GM19455 (cell line): ENCODE results near the gene SLC12A5.

Source experiments
- ATAC-seq: cut with Tn5 transposase; IDR thresholded peaks from one replicate; pipeline ENCODE4 v1.9.1; 2021; ENCODE audit not compliant: unreplicated experiment

Gene SLC12A5

DNA sequence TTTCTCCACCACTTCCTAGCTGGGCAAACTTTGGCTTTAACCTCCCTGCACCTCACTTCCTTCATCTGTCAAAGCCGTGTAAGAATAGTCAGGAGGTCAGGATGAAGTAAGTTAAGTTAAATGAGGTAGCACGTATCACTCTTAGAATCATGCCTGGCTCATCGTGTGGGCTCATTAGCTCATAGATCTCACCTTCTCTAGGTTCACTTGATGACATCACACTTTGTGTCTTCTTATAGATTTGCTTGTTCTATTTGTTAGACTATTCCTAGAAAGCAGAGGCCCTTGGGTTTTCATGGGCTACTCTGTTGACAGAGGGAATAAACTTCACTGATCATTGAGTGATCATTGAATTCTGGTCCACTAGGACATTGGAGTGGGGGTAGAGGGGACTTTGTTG is 72.9 kb downstream of the SLC12A5 start:
- no peak for ATAC-seq

GRCh38 chr20:46102940-46103339 is 73.9 kb downstream of the SLC12A5 start:
- ATAC-seq, result no peak

DNA sequence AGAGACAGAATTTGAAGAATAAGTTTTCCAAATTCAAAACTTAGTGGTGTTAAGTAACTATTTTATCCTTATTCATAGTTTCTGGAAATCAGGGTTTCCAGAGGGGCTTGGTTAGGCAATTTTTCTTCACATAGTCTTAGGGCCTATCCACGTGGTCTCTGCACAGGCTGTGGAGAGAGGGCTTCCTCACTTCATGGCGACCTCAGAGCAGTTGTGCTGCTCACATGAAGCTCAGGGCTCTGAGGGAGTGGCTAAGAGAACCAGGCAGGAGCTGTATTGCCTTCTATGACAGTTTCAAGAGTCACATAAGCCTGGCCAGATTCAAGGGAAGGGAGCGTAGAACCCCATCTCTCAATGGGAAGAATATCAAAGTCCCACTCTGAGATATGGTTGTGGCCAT is 75.2 kb downstream of the SLC12A5 start:
- ATAC-seq, result no peak

DNA sequence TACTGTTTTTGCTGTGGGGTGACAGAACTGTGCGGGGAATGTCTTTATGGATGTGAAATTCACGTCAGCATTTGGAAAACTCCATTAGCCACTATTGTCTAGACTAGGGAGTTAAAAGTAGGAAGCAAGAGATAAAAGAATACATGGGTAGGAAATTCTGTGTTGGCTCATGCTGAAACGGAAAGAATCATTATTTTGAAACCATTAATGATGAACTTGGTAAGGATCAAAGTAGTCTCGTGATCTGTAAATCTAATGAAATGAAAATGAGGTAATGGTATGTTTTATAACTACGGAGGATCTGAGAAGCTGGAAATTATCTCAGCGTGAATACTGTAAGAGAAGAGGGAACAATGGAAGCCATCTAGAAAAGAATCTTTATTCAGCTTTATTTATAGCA is 78.0 kb downstream of the SLC12A5 start:
- no peak for ATAC-seq

GRCh38 chr20:46108435-46108841 is 79.4 kb downstream of the SLC12A5 start:
- ATAC-seq, result peak; percentile 81

- no peak for ATAC-seq
Measured at GRCh38 chr20:46108976-46109375, 80.0 kb downstream of the SLC12A5 start.
